HG03342 (cell line): ENCODE measurements around the gene VPS37D.
"Not testable (repeated sequence)": the region's sequence is repeated elsewhere in the genome, so short reads cannot be mapped to it uniquely, and the experiment has no call there.

Experiments used
- ATAC-seq: cut with Tn5 transposase; IDR thresholded peaks from one replicate; pipeline ENCODE4 v1.9.1; 2021; ENCODE audit warnings: mild to moderate bottlenecking, moderate library complexity; ENCODE audit not compliant: unreplicated experiment

VPS37D gene

GRCh38 chr7:73667344-73668102 lies at the start of gene VPS37D:
TSS of gene VPS37D (plus strand) at chr7:73667831. CDS start at chr7:73667959, 128 bp downstream.
- ATAC-seq, result peak; percentile 94

- ATAC-seq, result no peak
These were observed 49.1 kb upstream of the VPS37D start for GRCh38 chr7:73618538-73618937.

GRCh38 chr7:73619394-73619793 lies 48.2 kb upstream of the VPS37D start:
- not testable (repeated sequence) for ATAC-seq

- ATAC-seq, result no peak
These were observed 46.2 kb upstream of the VPS37D start for GRCh38 chr7:73621168-73622063.

GRCh38 chr7:73622527-73622908 lies 45.1 kb upstream of the VPS37D start:
- no peak for ATAC-seq

GRCh38 chr7:73622909-73623797 lies 44.5 kb upstream of the VPS37D start:
- ATAC-seq, result no peak

- ATAC-seq, result no peak
These were observed 43.6 kb upstream of the VPS37D start, which contains the start of gene MLXIPL for GRCh38 chr7:73623798-73624668. TSS of gene MLXIPL (minus strand) at chr7:73624522. CDS start at chr7:73624492, 30 bp downstream.

- ATAC-seq, result no peak
These were observed 43.0 kb upstream of the VPS37D start for GRCh38 chr7:73624669-73625001.

GRCh38 chr7:73625276-73625675 lies 42.4 kb upstream of the VPS37D start:
- no peak for ATAC-seq

GRCh38 chr7:73626814-73627213 lies 40.8 kb upstream of the VPS37D start:
- ATAC-seq, result no peak

GRCh38 chr7:73628504-73628903 lies 39.1 kb upstream of the VPS37D start:
- ATAC-seq, result no peak

- no peak for ATAC-seq
These were observed 36.1 kb upstream of the VPS37D start for GRCh38 chr7:73631558-73631957.

- ATAC-seq, result no peak
These were observed 34.3 kb upstream of the VPS37D start for GRCh38 chr7:73633323-73633722.

- no peak for ATAC-seq
These were observed 33.8 kb upstream of the VPS37D start for GRCh38 chr7:73633844-73634243.

- no peak for ATAC-seq
These were observed 32.0 kb upstream of the VPS37D start for GRCh38 chr7:73635428-73636200.

GRCh38 chr7:73638911-73639310 lies 28.7 kb upstream of the VPS37D start:
- no peak for ATAC-seq

- no peak for ATAC-seq
These were observed 24.8 kb upstream of the VPS37D start for GRCh38 chr7:73642834-73643233.

- ATAC-seq, result no peak
These were observed 22.8 kb upstream of the VPS37D start for GRCh38 chr7:73644688-73645286.

- ATAC-seq, result no peak
These were observed 21.9 kb upstream of the VPS37D start for GRCh38 chr7:73645643-73646174.
